Astrocyte (in vitro differentiated cells and primary cell): Measurements from ENCODE around the gene TBC1D16. TPM values are rescaled to one million over a fixed set of nuclear protein-coding genes. Genes with fewer than 3 reads are reported as not detected.

Experiments used
- DNase-seq: peaks from one replicate; pipeline ENCODE4 v3.0.0-alpha.2; 2010; ENCODE audit warnings: low read depth
- FAIRE-seq: peaks from 2 replicates; lab custom pipeline; 2011; peaks lifted over from hg19 to GRCh38; lab: Jason Lieb, UNC
- H2AFZ ChIP-seq: 2 replicates; pipeline ENCODE4 v1.6.0; 2012; ENCODE audit warnings: low read depth, low read length, inconsistent platforms
- H3K27ac ChIP-seq: 2 replicates; pipeline ENCODE4 v1.5.1; 2011; ENCODE audit warnings: low read depth, low read length, inconsistent platforms
- H3K27me3 ChIP-seq: 2 replicates; pipeline ENCODE4 v1.6.0; 2011; ENCODE audit warnings: low read length, inconsistent platforms; ENCODE audit not compliant: insufficient read depth
- H3K36me3 ChIP-seq: 2 replicates; pipeline ENCODE4 v1.5.1; 2011; ENCODE audit warnings: low read length, inconsistent platforms; ENCODE audit not compliant: insufficient read depth
- H3K4me1 ChIP-seq: 2 replicates; pipeline ENCODE4 v1.5.1; 2011; ENCODE audit warnings: low read length, inconsistent platforms; ENCODE audit not compliant: insufficient read depth
- H3K4me2 ChIP-seq: 2 replicates; pipeline ENCODE4 v1.6.0; 2012; ENCODE audit warnings: low read length, inconsistent platforms
- H3K4me3 ChIP-seq: 2 replicates; pipeline ENCODE4 v1.5.1; 2011; ENCODE audit warnings: low read depth, mild to moderate bottlenecking, low read length, inconsistent platforms; ENCODE audit not compliant: insufficient read depth
- H3K79me2 ChIP-seq: 2 replicates; pipeline ENCODE4 v1.6.0; 2012; ENCODE audit warnings: mild to moderate bottlenecking, low read length, inconsistent platforms; ENCODE audit not compliant: insufficient read depth
- H3K9ac ChIP-seq: 2 replicates; pipeline ENCODE4 v1.6.0; 2012; ENCODE audit warnings: mild to moderate bottlenecking, low read length, inconsistent platforms
- H3K9me3 ChIP-seq: 2 replicates; pipeline ENCODE4 v1.5.1; 2012; ENCODE audit warnings: low read depth, mild to moderate bottlenecking, low read length, inconsistent platforms; ENCODE audit not compliant: insufficient read depth
- H4K20me1 ChIP-seq: 2 replicates; pipeline ENCODE4 v1.6.0; 2012; ENCODE audit warnings: low read length, inconsistent platforms; ENCODE audit not compliant: insufficient read depth
- H3K27ac Mint-ChIP-seq: one replicate; pipeline ENCODE4 v1.8.0; 2021; ENCODE audit warnings: mild to moderate bottlenecking, mixed read lengths; ENCODE audit not compliant: unreplicated experiment
- H3K27me3 Mint-ChIP-seq: one replicate; pipeline ENCODE4 v1.8.0; 2021; ENCODE audit warnings: low read depth, mixed read lengths; ENCODE audit not compliant: unreplicated experiment
- H3K36me3 Mint-ChIP-seq: one replicate; pipeline ENCODE4 v1.8.0; 2021; ENCODE audit warnings: low read depth, mixed read lengths; ENCODE audit not compliant: unreplicated experiment
- H3K4me1 Mint-ChIP-seq: one replicate; pipeline ENCODE4 v1.8.0; 2021; ENCODE audit warnings: low read depth, mixed read lengths; ENCODE audit not compliant: unreplicated experiment
- H3K4me3 Mint-ChIP-seq: one replicate; pipeline ENCODE4 v1.8.0; 2021; ENCODE audit warnings: mild to moderate bottlenecking, moderate library complexity, mixed read lengths; ENCODE audit not compliant: unreplicated experiment
- H3K9me3 Mint-ChIP-seq: one replicate; pipeline ENCODE4 v1.8.0; 2021; ENCODE audit warnings: mild to moderate bottlenecking, mixed read lengths; ENCODE audit not compliant: unreplicated experiment
- EZH2 ChIP-seq: IDR thresholded peaks from 2 replicates; pipeline ENCODE4 v1.6.1; 2012; ENCODE audit warnings: mild to moderate bottlenecking, low read length, inconsistent platforms; ENCODE audit not compliant: insufficient read depth
- total RNA-seq: library from RNA; stranded (reverse); gene quantifications from 2 replicates; pipeline ENCODE4 v1.2.1, GENCODE V29; 2021
- TF ChIP-seq, protein P1 (sequence below): IDR thresholded peaks from 2 replicates; pipeline ENCODE4 v1.5.1; 2011; ENCODE audit warnings: low read depth, mild to moderate bottlenecking, inconsistent platforms, low read length, moderate library complexity; ENCODE audit not compliant: insufficient read depth

Gene TBC1D16
- total RNA-seq, 1 donor from 2014 or later = 37.6 TPM

DNA sequence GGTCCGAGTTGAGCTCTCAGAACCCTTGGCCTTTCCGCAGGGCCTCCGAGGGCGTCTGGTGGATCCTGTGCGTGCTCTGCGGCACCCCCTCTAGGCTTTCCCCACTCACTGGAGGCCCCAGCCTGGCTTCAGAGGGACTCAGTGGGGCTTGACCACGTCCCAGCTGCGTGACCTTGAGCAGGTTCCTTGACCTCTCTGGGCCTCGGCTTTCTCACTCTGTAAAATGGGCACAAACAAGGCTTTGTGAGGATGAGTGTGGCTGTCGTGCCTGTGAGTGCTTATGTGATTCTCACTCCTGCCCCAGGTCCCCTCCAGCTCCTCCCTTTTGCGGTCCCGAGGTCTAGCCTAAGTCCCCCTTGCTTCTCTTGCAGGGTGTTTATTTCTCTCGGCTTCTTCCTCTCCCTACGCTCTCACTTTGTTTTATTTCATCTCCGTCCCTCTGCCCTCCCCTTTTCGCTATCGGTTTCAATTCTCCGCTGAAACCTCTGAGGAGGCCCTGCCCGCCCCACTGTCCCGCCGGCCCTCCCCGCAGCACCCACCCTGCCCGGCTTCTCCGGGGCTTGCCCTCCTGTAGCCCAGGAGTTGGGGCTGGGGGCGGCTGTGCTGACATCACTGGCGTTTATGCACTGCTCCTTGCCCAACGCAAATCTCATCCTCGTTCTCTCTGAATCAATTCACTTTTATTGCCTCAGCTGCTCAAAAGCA, 114.1 kb downstream of the TBC1D16 start:
- H3K36me3 ChIP-seq = no peaks in the 10 kb centered on the region
- H3K4me3 Mint-ChIP-seq = no peak overlapping the region
- no peaks in the 10 kb centered on the region for H3K9me3 Mint-ChIP-seq
- H3K27ac Mint-ChIP-seq = no peak overlapping the region
- H3K27ac ChIP-seq = no peak overlapping the region
- no peak overlapping the region for H3K9ac ChIP-seq
- no peaks in the 10 kb centered on the region for H3K4me1 Mint-ChIP-seq
- H4K20me1 ChIP-seq = peaks cover 5% of the 10 kb centered on the region
- H3K4me3 ChIP-seq = no peak overlapping the region
- peaks cover 20% of the 10 kb centered on the region for H3K27me3 ChIP-seq
- TF ChIP-seq EZH2 = no peak
- TF ChIP-seq, protein P1, sequence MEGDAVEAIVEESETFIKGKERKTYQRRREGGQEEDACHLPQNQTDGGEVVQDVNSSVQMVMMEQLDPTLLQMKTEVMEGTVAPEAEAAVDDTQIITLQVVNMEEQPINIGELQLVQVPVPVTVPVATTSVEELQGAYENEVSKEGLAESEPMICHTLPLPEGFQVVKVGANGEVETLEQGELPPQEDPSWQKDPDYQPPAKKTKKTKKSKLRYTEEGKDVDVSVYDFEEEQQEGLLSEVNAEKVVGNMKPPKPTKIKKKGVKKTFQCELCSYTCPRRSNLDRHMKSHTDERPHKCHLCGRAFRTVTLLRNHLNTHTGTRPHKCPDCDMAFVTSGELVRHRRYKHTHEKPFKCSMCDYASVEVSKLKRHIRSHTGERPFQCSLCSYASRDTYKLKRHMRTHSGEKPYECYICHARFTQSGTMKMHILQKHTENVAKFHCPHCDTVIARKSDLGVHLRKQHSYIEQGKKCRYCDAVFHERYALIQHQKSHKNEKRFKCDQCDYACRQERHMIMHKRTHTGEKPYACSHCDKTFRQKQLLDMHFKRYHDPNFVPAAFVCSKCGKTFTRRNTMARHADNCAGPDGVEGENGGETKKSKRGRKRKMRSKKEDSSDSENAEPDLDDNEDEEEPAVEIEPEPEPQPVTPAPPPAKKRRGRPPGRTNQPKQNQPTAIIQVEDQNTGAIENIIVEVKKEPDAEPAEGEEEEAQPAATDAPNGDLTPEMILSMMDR = no peak
- FAIRE-seq = no peak
- H3K9me3 ChIP-seq = no peaks in the 10 kb centered on the region
- H3K4me2 ChIP-seq = peak overlapping the region; percentile 5
- no peaks in the 10 kb centered on the region for H3K36me3 Mint-ChIP-seq
- DNase-seq = no peak
- H2AFZ ChIP-seq = no peak overlapping the region
- H3K79me2 ChIP-seq = no peaks in the 10 kb centered on the region
- no peaks in the 10 kb centered on the region for H3K4me1 ChIP-seq
- peaks cover 45% of the 10 kb centered on the region for H3K27me3 Mint-ChIP-seq

DNA sequence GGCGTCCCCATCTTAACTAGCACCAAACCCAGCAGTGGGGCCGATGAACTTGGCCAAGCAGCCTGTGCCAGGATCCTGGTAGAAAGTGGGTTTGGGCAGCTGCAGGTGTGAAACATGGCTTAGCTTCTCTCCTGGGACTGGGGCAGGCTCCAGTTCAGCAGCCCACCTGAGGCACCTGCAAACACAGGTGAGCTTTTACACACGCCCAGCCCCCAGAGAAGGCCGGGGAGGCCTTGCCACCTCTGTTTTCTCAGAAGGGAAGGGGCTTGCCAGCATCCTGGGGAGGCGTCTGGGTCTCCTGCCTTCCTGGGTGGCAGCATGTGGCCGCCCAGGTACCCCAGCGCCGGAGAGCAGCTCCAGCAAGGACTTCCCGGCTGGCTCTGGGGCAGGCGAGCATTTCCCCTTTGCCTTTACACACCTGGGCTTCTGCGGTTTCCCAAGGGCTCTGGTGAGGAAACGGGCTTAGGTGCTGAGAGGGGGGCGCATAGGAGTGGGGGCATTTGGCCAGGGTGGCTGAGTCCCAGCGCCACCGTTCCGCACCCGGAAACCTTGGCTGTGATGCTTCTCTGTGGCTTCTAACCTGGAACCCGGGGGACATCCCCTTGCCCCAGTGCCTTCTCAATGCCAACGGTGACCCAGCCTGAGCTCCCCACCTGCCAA, 114.8 kb downstream of the TBC1D16 start:
- Histone ChIP-seq H3K27me3 (peaks cover 20% of the 10 kb centered on the region), H3K9me3 (no peaks in the 10 kb centered on the region), H2AFZ (no peak overlapping the region), H3K4me3 (no peak overlapping the region), H3K4me2 (no peak overlapping the region), H4K20me1 (peaks cover 5% of the 10 kb centered on the region), H3K79me2 (no peaks in the 10 kb centered on the region), H3K9ac (no peak overlapping the region), H3K36me3 (no peaks in the 10 kb centered on the region), H3K27ac (no peak overlapping the region), H3K4me1 (no peaks in the 10 kb centered on the region)
- TF ChIP-seq, protein P1 = no peak
- no peak for TF ChIP-seq EZH2
- FAIRE-seq (no peak), DNase-seq (no peak)
- no peak overlapping the region for H3K4me3 Mint-ChIP-seq
- peaks cover 2% of the 10 kb centered on the region for H3K4me1 Mint-ChIP-seq
- no peaks in the 10 kb centered on the region for H3K9me3 Mint-ChIP-seq
- H3K27ac Mint-ChIP-seq = no peak overlapping the region
- no peaks in the 10 kb centered on the region for H3K36me3 Mint-ChIP-seq
- H3K27me3 Mint-ChIP-seq = peaks cover 47% of the 10 kb centered on the region
